Activated CD4-positive, alpha-beta T cell treated with anti-CD3 and anti-CD28 coated beads, Interleukin-2, amount 50 U/mL, for 24 hours (primary cell): ENCODE measurements around the gene SHMT2.
A peak's percentile ranks its signal among the peaks of the same experiment; 100 is the strongest.

ENCODE experiments used
- DNase-seq, 2 donors: peaks; one replicate each; pipeline ENCODE4 v3.0.0-alpha.2; 2020; ENCODE audit warnings: low read depth in 1 of 2, low spot score in 1 of 2

SHMT2 gene

DNA sequence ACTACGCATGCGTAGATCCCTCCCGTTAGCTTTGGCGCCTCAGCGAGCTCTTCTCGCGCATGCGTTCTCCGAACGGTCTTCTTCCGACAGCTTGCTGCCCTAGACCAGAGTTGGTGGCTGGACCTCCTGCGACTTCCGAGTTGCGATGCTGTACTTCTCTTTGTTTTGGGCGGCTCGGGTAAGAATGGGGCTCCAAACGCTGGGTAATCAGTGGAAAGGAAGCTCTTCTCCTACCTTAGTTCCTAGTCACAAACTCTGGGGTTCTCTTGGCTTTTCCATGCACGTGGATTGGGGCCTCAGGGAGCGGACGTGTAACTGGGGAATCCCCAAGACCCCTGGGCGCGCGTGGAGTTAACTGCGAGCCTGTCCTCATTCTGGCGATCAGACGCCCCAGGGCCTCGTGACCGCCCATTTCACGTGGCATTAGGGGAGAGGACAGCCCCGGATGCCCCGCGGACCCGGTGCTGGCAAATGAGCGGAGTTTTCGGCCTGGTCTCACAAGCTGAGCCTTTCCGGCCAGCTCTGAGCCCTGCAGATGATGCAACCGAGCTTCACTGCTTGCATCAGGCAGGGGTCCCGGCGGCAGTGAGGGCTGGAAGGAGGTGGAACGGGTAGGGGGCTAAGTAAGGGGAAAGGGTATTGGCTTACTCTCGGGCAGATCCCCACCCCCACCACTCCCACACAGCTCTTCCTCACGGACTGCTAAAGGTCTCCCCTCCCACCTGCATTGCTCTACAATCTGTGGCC lies at the start of gene SHMT2:
Gene SHMT2, plus strand, starts transcription at position 78 of the 747 bp plus-strand sequence. Its CDS starts 68 bp downstream, at position 146.
- peak; percentile 83 to 96 for DNase-seq

DNA sequence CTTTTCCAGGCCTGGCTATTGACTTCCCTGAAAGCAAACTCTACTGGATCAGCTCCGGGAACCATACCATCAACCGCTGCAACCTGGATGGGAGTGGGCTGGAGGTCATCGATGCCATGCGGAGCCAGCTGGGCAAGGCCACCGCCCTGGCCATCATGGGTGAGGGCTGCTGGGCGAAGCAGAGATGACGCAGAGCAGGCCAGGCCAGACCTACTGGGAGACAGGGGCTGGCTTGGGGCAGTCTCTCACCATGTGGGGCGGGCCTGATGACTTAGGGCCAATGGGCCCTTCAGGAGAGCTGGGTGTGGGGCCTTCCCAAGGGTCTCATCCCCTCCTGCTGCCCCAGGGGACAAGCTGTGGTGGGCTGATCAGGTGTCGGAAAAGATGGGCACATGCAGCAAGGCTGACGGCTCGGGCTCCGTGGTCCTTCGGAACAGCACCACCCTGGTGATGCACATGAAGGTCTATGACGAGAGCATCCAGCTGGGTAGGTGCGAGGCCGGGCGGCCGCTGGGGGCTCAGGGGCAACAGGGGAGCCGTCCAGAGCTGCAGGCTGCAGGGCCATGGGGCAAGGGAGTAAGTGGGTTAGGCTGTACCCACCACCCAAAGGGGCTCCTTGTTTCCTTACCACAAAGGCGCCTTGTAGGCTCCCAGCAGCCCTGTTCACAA lies 49.1 kb upstream of the SHMT2 start:
- no peak for DNase-seq

DNA sequence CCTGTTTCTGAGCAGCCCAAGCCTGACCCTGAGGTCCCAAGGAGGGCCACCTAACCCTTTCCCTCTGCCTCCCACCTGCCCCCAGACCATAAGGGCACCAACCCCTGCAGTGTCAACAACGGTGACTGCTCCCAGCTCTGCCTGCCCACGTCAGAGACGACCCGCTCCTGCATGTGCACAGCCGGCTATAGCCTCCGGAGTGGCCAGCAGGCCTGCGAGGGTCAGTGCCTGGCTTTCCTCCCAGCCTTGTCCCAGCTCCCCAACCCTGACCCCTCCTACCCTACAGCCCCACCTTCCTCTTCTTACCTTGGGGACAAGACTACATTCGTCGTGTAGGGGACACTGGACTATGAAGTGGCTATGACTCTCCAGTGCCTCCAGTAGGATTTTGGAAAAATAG lies 48.4 kb upstream of the SHMT2 start:
- no peak for DNase-seq

DNA sequence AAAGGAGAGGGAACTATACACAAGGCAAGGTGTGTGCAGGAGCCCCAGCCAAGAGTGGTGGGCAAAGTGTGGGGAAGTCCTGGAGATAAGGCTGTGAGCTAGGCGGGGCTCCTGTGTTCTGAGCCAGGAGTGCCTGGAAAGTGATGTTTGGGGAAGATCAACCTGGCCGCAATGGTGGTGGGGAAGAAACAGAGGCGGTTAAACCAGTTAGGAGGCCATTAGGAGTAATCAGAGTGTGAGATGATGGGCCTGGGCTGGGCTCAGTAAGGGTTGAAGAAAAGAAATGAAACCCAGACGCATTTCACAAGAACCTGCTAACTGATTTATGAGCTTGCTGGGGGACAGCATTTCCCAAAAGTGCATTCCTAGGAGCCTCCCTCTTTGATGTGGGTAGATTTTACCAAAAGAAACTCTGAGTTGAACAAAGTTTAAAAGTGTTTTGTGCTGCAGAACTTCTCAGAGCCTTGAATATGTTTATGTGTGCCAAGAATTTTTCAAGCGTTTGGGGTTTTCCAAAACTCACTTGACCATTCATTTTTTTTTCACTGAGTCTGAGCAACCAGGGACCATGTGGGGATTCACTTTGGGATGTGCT lies 47.9 kb upstream of the SHMT2 start:
- no peak for DNase-seq

DNA sequence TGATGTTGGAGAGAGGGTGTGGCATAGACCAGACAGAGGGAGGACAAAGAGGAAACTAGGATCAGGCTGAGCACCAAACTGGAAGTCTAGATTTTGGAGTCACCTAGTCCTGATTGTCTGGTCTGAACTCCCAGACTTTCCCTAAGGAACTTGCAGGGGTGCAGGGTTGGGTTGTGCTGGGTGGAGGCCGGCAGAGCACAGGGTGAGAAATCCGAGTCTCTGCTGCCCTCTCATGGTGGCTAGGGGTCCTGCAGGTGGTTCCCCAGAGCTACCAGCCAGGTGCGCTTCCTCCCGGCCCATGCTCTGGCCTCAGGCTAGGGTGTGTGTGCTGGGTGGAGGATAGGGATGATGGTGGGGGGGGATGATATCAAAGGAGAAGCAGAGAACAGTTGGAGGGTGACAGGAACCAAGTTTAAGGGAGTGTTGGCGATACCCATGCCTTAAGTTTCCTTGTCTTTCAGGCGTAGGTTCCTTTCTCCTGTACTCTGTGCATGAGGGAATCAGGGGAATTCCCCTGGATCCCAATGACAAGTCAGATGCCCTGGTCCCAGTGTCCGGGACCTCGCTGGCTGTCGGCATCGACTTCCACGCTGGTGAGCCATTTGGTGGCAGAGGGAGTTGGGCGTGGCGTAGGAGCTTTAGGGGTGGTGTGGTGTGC lies 46.5 kb upstream of the SHMT2 start:
- DNase-seq = peak; percentile 73 to 75

DNA sequence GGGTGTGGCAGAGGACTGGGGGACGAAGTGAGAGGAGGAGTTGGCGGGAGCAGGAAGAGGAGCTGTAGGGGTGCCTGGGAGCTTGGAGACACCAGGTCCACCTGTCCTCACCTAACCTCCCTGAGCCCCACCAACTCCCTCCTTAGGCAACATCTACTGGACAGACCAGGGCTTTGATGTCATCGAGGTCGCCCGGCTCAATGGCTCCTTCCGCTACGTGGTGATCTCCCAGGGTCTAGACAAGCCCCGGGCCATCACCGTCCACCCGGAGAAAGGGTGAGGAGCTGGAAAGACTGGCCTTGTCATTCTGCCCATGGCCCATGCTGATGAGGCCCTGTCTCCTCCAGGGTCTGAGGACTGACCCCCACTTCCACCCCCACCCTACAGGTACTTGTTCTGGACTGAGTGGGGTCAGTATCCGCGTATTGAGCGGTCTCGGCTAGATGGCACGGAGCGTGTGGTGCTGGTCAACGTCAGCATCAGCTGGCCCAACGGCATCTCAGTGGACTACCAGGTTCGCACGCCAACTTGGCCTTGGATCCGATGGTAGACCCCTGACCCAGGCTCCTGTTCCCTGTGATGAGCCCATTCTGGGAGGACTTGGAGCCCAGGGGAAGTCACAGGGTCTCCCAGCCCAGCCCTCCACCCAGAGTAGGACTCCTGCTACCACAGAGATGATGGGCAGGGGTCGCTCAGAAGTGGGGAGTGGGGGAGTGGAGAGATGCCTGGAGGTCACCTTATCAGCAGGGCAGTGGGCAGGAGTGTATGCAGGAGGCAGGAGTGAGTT lies 45.4 kb upstream of the SHMT2 start:
- no peak for DNase-seq

DNA sequence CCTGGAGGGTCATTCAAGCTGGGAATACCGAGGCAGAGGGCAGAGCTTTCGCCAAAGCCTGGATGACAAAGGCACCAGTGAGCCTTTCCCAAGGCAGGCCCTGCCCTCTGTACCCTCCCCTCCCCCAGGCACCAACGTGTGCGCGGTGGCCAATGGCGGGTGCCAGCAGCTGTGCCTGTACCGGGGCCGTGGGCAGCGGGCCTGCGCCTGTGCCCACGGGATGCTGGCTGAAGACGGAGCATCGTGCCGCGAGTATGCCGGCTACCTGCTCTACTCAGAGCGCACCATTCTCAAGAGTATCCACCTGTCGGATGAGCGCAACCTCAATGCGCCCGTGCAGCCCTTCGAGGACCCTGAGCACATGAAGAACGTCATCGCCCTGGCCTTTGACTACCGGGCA lies 44.1 kb upstream of the SHMT2 start:
- no peak for DNase-seq

DNA sequence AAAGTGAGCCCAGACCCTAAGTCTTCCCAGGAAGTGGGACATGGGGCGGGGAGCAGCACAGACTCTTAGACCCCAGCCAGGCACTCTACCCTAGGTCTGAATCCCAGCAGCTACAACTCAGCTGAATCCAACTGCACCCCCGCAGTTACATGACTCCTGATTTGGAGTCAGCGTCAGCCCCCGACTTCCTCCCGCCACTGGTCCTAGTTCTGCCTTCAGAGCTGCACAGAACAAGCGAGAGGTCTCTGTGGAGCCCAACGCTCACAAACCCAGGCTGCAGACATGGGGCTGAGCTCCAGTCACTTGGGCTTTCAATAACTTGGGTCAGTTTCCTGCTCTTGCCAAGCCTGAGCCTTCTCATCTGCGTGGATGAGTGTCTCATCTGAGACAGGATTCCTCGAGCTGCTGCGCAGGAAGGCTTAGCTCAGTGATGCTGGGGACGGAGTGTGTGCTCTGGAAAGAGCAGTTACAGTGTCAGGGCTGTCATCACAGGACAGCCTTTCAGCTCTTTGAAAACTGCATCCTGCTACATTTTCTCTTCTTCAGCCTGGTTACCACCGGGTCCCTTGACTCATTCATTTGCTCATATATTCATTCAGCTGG lies 43.5 kb upstream of the SHMT2 start:
- no peak for DNase-seq

DNA sequence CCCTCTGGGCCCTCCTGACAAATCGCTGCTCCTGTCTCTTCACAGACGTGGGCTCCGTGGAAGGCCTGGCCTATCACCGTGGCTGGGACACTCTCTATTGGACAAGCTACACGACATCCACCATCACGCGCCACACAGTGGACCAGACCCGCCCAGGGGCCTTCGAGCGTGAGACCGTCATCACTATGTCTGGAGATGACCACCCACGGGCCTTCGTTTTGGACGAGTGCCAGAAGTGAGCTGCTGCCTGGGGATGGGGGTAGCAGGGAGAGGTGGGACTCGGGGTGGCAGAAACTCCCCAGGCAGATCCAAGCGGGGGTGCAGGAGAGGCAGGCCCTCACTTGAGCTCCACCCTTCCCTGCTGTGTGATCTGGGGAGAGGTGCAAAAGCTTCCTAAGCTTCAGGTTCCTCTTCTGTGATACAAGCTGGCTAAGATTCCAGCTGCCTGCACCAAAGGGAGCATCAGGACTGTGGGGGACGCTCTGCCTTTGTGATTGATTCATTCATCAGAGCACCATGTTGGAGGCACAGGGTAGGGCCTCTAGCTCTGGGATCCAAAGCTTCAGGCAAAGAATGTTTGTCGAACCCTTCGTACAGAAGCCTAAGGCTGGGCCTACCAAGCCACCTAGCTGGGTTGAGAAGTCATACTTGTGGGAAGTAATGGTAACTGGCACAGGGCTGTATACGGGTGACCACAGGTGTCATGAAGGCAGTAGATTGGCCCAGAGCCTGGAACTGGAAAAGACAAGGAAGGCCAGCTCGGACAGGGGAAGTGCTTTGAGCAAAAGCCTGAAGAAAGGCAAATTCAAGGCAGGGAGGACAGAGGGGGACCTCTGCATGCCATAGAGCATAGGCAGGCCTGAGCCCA lies 42.1 kb upstream of the SHMT2 start:
- DNase-seq = no peak

DNA sequence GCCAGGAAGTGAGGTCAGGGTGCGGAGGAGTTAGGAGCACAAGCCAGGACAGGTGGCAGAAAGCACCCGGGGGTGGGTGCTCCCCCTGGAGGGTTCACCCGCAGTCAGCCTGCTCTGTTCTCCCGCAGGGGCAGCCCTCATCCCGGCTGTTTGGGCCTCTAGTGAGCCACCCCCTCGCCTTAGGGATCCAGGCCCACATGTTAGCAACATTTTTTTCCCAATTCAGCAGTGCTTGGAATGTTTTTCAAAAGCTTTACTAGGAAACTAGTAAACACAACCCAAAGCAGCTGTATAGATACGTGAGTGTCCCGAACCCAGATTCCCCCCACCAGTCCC lies 41.5 kb upstream of the SHMT2 start:
- no peak for DNase-seq

DNA sequence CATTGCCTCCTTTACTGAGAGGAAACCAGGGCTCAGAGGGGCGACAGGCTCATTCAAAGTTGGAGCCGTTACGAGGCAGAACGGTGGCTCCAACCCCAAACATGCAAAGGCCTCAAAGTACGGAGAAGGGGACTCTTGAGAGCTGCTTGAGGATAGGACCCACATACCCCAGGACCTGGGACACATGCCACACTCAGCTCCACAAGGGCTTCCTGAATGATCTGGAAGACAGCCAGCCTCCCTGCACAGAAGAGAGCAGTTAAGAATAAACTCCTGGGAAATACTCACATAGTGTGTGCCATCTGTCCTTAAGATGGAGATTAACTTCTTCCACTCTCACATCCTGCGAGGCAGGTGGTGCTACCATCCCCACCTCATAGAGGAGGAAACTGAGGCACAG lies 39.5 kb upstream of the SHMT2 start:
- no peak for DNase-seq

DNA sequence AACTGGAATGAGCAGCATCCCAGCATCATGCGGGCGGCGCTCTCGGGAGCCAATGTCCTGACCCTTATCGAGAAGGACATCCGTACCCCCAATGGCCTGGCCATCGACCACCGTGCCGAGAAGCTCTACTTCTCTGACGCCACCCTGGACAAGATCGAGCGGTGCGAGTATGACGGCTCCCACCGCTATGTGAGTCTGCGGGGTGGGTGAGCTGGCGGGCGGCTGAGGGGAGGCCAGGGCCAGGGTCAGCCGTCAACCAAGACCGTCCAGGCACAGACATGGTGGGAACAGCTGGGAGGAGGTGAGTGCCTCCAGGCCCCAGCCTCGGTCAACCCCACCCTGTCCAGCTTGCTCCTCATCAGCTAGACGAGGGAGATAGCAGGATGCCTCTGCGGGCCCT lies 38.7 kb upstream of the SHMT2 start:
- no peak for DNase-seq

DNA sequence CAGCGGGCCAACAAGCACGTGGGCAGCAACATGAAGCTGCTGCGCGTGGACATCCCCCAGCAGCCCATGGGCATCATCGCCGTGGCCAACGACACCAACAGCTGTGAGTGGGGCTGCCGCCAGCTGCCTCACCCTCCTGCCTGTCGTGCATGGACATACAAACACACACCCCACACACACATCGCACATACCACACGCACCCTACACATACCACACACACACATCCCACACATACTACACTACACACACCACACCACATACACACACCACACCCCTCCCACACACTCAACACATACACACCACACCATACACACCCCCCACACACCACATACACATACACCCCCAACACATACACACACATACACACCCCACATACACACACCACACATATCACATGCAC lies 38.1 kb upstream of the SHMT2 start:
- DNase-seq = no peak

DNA sequence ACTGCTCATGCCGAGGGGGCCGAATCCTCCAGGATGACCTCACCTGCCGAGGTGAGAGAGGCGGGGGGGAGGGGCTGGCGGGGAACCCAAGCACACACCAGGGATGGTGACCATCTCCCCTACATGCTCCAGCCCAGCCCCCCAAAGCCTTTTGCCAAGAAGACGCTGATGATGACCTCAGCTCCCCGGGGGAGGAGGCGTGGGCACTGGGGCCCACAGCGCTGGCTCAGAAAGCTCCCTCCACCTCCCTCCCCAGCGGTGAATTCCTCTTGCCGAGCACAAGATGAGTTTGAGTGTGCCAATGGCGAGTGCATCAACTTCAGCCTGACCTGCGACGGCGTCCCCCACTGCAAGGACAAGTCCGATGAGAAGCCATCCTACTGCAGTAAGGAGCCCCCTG lies 36.6 kb upstream of the SHMT2 start:
- DNase-seq = no peak

DNA sequence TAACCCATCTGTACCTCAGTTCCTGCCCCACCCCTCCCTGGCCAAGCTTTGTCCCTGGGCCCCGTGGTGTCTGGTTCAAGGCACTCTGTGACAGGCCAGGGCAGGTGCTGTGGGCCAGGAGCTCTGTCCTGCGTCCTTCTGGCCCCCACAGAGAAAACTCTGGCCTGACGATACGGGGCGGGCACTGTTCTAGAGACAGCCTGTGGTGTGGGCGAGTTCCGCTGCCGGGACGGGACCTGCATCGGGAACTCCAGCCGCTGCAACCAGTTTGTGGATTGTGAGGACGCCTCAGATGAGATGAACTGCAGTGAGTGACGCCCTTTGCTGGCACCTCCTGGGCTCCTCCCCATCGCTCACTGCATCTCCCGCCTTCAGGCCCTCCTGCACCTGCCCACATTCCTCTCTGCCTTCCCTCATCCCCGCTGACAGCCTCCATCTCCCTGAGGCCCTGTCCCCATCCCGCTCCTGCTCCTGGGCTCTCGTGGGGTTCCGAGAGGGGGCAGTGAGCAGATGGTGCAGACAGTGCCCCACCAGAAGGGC lies 35.7 kb upstream of the SHMT2 start:
- no peak for DNase-seq

DNA sequence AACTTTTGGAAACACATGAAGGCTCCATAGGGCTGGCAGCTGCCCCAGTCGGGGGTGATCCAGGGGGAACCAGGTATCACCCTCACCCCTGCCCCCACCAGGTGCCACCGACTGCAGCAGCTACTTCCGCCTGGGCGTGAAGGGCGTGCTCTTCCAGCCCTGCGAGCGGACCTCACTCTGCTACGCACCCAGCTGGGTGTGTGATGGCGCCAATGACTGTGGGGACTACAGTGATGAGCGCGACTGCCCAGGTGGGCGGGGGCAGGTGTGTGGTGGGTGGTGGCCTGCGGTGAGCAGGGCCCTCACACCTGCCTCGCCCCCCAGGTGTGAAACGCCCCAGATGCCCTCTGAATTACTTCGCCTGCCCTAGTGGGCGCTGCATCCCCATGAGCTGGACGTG lies 35.3 kb upstream of the SHMT2 start:
- no peak for DNase-seq

DNA sequence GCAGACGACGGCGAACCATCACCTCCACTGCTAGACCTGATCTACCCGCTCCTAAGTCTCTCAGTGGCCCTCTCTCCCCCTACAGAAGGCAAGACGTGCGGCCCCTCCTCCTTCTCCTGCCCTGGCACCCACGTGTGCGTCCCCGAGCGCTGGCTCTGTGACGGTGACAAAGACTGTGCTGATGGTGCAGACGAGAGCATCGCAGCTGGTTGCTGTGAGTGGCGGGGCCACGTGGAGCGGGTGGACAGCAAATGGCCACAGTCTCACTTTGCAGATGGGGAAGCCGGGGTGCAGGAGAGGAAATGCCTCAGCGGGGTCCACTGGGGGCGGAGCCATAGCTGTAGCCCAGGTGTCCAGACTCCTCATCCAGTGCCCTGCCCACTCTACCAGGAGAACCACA lies 34.3 kb upstream of the SHMT2 start:
- DNase-seq = no peak

DNA sequence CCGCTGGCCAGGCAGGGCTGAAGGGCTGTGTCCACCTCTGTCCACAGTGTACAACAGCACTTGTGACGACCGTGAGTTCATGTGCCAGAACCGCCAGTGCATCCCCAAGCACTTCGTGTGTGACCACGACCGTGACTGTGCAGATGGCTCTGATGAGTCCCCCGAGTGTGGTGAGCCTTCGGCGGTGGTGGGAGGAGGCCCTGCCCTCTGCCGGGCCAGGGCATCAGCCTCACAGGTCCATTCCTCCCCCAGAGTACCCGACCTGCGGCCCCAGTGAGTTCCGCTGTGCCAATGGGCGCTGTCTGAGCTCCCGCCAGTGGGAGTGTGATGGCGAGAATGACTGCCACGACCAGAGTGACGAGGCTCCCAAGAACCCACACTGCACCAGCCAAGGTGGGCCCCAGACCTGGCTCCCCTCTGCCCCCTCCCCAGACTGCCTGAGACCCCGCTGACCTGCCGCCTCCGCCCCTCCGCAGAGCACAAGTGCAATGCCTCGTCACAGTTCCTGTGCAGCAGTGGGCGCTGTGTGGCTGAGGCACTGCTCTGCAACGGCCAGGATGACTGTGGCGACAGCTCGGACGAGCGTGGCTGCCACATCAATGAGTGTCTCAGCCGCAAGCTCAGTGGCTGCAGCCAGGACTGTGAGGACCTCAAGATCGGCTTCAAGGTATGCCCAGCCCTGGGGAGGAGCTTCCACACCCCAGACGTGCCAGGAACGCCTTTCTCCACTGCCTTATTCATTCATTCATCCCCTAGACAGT lies 33.7 kb upstream of the SHMT2 start:
- no peak for DNase-seq

DNA sequence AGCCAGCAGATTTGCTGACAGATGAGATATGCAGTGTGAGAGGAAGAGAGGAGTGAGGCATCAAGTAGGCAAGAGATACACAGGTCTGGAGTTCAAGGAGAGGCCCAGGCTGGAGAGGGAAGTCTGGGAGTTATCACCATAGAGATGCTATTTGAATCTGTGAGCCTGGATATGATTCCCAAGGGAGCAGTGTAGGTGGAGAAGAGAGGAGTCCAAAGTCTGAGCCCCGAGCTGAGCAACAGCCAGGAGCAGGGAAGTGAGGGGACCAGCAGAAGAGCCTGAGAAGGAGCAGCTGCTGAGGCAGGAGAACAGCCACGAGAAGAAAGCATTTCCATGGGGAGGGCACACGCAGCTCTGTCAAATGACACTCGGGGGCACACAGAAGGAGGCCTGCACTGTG lies 33.1 kb upstream of the SHMT2 start:
- DNase-seq = no peak
